UCSD-AML1 (cell line): Measurements from ENCODE around the gene NPAS2.

ENCODE experiments used
- DNase-seq: peaks from one replicate; lab custom pipeline; 2025; ENCODE audit not compliant: unreplicated experiment; lab: John Stamatoyannopoulos, UW

NPAS2 gene

DNA sequence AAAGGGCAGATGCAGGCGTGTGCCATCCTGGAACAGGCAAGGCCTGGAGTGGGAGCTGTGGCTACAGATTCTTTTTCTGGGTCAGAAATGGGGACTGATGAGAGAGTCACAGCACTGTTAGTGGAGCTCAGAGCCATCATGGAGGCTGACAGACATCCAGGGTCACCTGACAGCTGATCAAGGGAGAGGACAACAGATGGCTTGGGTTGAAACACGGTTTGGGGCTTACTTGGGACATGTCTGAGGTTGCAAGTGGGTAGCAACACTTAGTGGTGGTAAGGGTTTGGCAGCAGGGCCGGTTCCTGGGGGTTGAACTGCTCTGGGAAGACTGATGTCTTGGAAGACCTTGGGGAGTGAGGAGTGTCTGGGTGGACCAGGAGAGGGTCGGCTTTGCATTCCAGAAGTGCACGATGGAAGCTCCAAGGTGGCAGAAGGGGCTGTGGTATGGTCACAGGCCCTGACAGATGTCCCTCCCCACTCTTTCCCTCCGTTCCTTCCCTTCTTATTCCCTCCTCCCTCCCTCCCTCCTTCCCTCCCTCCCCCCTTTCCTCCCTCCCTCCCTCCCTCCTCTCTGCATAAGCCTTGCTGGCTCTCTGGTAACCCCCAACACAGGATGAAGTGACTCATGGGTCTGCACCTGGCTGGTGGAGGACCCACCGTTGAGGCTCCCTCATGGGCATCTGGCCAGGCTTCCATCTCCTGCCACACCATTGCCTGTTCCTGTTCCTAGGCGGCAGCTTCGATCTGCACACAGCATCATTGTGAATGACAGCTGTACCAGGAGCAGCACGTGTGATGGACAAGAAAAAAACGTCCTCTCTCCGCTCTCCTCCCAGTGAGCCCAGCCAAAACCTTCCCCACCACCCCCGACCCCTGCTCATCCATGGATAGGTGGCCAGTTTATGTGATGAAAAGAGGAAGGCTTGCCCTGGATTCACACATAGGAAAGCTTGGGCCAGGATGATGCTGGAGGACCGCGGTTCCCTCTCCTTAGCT is 118.4 kb downstream of the NPAS2 start:
- no peak for DNase-seq

- DNase-seq: no peak
Observed at GRCh38 chr2:100939445-100939844, 119.5 kb downstream of the NPAS2 start.

DNA sequence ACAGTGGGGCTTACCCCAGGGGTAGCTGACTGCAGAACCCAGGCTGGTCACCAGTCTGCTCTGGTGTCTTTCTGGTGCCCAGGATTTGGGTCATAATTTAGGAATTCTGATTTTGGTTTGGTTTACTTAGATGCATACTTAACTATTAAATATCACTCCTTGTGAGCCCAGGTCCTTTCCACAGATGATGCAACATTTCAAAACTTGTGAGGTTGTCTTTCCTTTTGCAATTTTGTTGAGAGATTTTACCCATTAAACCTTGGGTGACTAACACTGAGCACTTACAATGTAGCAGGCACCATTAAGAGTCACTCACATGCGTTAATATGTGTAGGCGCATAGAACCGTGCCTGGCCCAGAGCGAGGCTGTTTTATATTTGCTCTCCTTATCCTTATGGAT is 120.3 kb downstream of the NPAS2 start:
- DNase-seq: no peak

DNA sequence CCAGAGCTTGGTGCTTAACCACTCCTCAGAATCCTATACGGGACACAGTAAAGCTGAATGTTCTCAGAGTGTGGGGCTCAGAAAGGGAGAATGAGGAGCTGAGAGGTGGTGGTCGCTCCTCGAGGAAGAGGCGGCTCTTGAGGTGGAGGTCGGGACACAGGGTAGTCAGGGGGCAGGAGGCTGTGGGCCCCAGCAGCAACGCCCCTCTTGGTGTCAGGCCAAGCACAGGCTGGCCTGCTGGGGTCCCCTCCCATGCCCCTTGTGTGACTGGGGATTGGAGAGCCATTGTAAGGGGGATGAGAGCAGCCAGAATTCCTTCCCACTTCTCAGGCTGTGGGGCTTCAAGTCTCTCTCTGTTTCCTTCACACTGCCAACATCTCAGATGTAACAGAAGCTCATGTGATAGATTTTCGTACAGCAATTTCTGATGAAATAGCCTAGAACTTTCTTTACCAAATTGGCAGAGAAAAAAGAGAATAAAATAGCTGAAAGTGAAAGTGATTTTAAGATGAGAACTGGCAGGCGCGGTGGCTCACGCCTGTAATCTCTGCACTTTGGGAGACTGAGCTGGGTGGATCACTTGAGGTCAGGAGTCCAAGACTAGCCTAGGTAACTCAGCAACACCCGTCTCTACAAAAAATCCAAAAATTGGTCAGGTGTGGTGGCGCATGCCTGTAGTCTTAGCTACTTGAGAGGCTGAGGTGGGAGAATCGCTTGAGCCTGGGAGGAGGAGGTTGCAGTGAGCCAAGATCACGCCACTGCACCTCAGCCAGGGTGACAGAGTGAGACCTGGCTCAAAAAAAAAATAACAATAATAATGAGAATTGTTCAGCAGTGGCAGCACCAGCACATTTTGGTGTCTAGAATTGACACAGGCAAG is 121.1 kb downstream of the NPAS2 start:
- DNase-seq: no peak

- no peak for DNase-seq
Observed at GRCh38 chr2:100941646-100942240, 121.8 kb downstream of the NPAS2 start.

GRCh38 chr2:100944617-100945432 is 124.9 kb downstream of the NPAS2 start:
- DNase-seq: no peak

GRCh38 chr2:100945433-100945740 is 125.4 kb downstream of the NPAS2 start:
- no peak for DNase-seq

GRCh38 chr2:100945930-100946607 is 126.1 kb downstream of the NPAS2 start:
- no peak for DNase-seq

GRCh38 chr2:100948942-100949811 is 129.2 kb downstream of the NPAS2 start:
- DNase-seq: no peak

DNA sequence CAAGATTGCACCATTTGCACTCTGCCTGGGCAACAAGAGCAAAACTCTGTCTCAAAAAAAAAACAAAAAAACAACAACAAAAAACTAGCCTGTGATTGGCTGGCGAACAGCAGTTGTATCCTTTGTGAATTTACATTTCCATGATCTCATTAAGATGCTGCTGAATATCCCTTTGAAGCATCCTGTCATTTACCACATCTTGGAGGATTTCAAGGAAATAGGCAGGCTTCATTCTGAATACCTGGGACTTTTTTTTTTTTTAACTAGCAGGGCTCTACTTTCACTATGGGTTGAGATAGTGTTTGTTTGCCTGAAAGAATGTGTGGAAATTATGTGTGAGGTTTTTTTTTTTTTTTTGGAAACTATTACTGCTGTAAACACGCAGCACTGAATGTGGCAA is 132.6 kb downstream of the NPAS2 start:
- DNase-seq: no peak

DNA sequence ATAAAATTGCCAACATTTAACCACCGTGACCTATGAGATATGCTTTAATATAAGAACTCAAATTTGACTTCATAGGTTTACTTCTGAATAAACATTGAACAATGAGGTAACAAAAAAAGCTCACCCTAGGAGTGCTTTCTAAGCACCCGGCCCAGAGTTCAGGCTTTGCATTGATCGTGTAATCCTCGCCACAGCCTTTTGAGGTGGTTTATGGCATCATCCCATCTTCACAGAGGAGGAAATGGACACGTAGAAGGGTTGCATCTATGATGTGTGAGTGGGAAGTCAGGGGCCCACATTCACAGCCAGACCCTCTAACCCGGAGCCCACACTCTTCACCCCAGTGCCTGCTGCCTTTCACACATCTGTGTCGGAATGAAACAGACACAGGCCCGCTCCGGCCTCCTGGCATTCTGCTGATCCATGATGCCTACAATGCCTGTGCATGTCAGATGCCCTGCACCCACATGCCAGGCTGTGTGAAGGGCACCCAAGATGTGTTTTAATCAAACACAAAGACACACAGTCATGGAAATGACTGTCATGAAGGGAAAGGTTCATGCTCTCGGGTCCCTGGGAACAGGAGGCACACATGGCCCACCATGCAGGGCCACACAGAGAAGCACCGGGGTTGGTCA is 133.6 kb downstream of the NPAS2 start:
- no peak for DNase-seq

DNA sequence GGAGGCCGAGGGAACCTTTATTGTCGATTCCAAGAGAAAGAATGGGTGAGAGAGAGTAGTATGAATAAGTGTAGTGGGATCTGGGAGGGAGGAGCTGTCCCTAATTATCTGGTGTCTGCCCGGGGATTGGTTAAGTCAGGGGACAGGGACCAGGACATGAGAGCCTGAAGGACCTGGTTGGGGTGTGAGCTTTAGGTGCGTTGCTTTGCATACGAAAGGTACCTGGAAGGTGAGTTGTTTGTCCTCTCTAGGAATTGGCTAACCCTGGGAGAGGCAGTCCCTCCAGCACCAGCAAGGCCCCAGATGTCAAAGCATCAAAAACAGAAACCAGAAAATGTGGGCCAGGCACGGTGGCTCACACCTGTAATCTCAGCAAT is 134.1 kb downstream of the NPAS2 start:
- DNase-seq: no peak

- no peak for DNase-seq
Observed at GRCh38 chr2:100955226-100955625, 135.3 kb downstream of the NPAS2 start.

GRCh38 chr2:100956081-100956480 is 136.1 kb downstream of the NPAS2 start:
- no peak for DNase-seq

GRCh38 chr2:100957996-100958653 is 138.2 kb downstream of the NPAS2 start:
- DNase-seq: no peak

- no peak for DNase-seq
Observed at GRCh38 chr2:100959225-100959880, 139.4 kb downstream of the NPAS2 start.

GRCh38 chr2:100960688-100961087 is 140.7 kb downstream of the NPAS2 start:
- no peak for DNase-seq
